GM13977 (cell line): ENCODE data around the gene BRINP2.
"Not testable (repeated sequence)": the region's sequence is repeated elsewhere in the genome, so short reads cannot be mapped to it uniquely, and the experiment has no call there.

Source experiments
- DNase-seq: peaks from one replicate; pipeline ENCODE4 v3.0.0; 2012; ENCODE audit warnings: low spot score
- CTCF ChIP-seq: IDR thresholded peaks from 2 replicates; pipeline ENCODE4 v1.5.1; 2012; ENCODE audit warnings: mild to moderate bottlenecking, control low read depth; ENCODE audit not compliant: insufficient read depth; ENCODE audit errors: extremely low read depth, missing control alignments
- in situ Hi-C: fragments of 300-500 bp; cut with MboI; formaldehyde crosslinking; loops from one replicate; pipeline ENCODE4 v1.12.0; 2022; ENCODE audit warnings: low sequenced_read_pairs, low pct_unique_long_range_greater_than_20kb, mixed read lengths, inconsistent platforms; ENCODE audit not compliant: unreplicated experiment

BRINP2 gene

GRCh38 chr1:177315261-177315660, 144.5 kb downstream of the BRINP2 start:
- no peak for DNase-seq
- in situ Hi-C loops, result no loop called here
- no peak for TF ChIP-seq CTCF

GRCh38 chr1:177315761-177316160, 145.0 kb downstream of the BRINP2 start:
- DNase-seq, result no peak
- in situ Hi-C loops, result no loop called here
- no peak for TF ChIP-seq CTCF

GRCh38 chr1:177321434-177321833, 150.7 kb downstream of the BRINP2 start:
- in situ Hi-C loops, DNase-seq: not testable (repeated sequence)

GRCh38 chr1:177328251-177328650, 157.5 kb downstream of the BRINP2 start:
- in situ Hi-C loops, result no loop called here
- no peak for TF ChIP-seq CTCF
- no peak for DNase-seq

GRCh38 chr1:177329871-177330270, 159.1 kb downstream of the BRINP2 start:
- no peak for DNase-seq
- in situ Hi-C loops, result no loop called here
- no peak for TF ChIP-seq CTCF
